GM18526 (cell line): ENCODE results near the gene STXBP6.

ENCODE experiments used
- POLR2A ChIP-seq: IDR thresholded peaks from 3 replicates; pipeline ENCODE4 v1.6.1; 2011; ENCODE audit not compliant: insufficient read length; ENCODE audit errors: extremely low read depth

Gene STXBP6

GRCh38 chr14:25067600-25067999, 17.7 kb upstream of the STXBP6 start:
- no peak for TF ChIP-seq POLR2A

- TF ChIP-seq POLR2A: no peak
These were observed 12.0 kb upstream of the STXBP6 start for GRCh38 chr14:25062022-25062321.

- no peak for TF ChIP-seq POLR2A
These were observed 6.7 kb upstream of the STXBP6 start for GRCh38 chr14:25056688-25057078.

GRCh38 chr14:25055992-25056687, 6.2 kb upstream of the STXBP6 start:
- TF ChIP-seq POLR2A: no peak

GRCh38 chr14:25055005-25055404, 5.1 kb upstream of the STXBP6 start:
- no peak for TF ChIP-seq POLR2A

- TF ChIP-seq POLR2A: no peak
These were observed 3.6 kb upstream of the STXBP6 start for GRCh38 chr14:25053585-25053984.

GRCh38 chr14:25052921-25053320, 3.0 kb upstream of the STXBP6 start:
- no peak for TF ChIP-seq POLR2A

- TF ChIP-seq POLR2A: no peak
These were observed 2.4 kb upstream of the STXBP6 start for GRCh38 chr14:25052385-25052784.

- no peak for TF ChIP-seq POLR2A
These were observed 563 bp upstream of the STXBP6 start for GRCh38 chr14:25050269-25051150.

- TF ChIP-seq POLR2A: no peak
These were observed 817 bp downstream of the STXBP6 start for GRCh38 chr14:25049093-25049567.

- no peak for TF ChIP-seq POLR2A
These were observed 1.6 kb downstream of the STXBP6 start for GRCh38 chr14:25048170-25049016.

GRCh38 chr14:25046301-25046943, 3.5 kb downstream of the STXBP6 start:
- TF ChIP-seq POLR2A: no peak

GRCh38 chr14:25044106-25044698, 5.7 kb downstream of the STXBP6 start:
- no peak for TF ChIP-seq POLR2A
